HEK293 (cell line): Measurements from ENCODE around the gene LRFN3.

Experiments
- ZBTB20 ChIP-seq: fragments of 450-650 bp; formaldehyde crosslinking; IDR thresholded peaks from 2 replicates; pipeline ENCODE4 v1.5.1; 2016; ENCODE audit warnings: missing biosample characterization, missing genetic modification characterization
- ZEB2 ChIP-seq: fragments of 450-650 bp; formaldehyde crosslinking; IDR thresholded peaks from 2 replicates; pipeline ENCODE4 v1.5.1; 2016; ENCODE audit warnings: missing biosample characterization, missing genetic modification characterization
- ZNF132 ChIP-seq: fragments of 450-650 bp; formaldehyde crosslinking; IDR thresholded peaks from 2 replicates; pipeline ENCODE4 v1.5.1; 2017; ENCODE audit warnings: missing biosample characterization, missing genetic modification characterization, borderline replicate concordance
- ZNF266 ChIP-seq: fragments of 450-650 bp; formaldehyde crosslinking; IDR thresholded peaks from 2 replicates; pipeline ENCODE4 v1.5.1; 2016; ENCODE audit warnings: missing biosample characterization, missing genetic modification characterization, low read depth
- ZNF366 ChIP-seq: fragments of 450-650 bp; formaldehyde crosslinking; conservative IDR thresholded peaks from 2 replicates; pipeline ENCODE4 v1.5.1; 2016; ENCODE audit warnings: missing biosample characterization, missing genetic modification characterization
- ZNF629 ChIP-seq: fragments of 450-650 bp; formaldehyde crosslinking; IDR thresholded peaks from 2 replicates; pipeline ENCODE4 v1.5.1; 2017; ENCODE audit warnings: missing biosample characterization, missing genetic modification characterization

DNA sequence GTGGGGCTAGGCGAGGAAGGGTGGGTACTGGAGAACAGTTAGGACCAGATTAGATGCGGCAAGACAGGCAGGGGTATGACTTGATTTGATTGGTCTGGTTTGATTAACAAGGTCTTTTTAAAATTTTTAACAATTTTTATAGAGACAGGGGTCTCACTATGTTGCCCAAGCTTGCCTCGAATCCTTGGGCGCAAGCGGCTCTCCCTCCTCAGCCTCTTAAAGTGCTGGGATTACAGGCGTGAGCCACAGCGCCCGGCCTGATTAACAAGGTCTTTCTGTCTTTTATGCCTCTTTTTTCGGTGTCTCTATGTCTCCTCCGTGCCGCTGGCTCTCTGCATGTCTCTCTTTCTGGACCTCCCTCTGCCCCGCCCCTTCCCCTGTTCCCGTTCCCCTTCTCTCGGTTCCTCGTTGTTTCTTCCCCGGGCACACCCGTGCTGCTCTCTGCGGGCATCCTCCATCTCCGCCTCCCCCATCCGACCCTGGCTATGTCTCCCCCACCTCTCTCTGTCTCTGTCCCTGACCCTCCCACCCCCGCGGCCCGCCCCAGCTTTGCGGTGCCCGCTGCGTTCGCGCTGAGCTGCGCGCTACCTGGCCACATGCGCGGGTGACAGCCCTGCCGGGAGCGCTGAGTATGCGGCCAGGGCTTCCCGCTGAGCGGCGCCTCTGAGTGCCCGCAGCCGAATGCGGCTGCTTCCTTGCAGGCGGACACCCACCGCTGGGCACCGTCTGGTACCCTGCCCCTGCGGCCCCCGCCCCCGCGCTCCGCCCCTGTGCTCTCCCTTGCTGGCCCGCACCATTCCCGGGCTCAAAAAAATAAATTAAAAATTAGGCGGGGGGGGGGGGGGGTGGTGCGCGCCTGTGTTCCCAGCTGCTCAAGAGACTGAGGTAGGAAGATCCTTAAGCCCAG lies 50.7 kb downstream of the LRFN3 start:
- TF ChIP-seq ZBTB20 (tag by site-specific recombination) = peak; percentile 95
- peak; percentile 85 for TF ChIP-seq ZEB2 (tag by site-specific recombination)
- no peak for TF ChIP-seq ZNF132 (tag by site-specific recombination)
- TF ChIP-seq ZNF366 (tag by site-specific recombination) = peak; percentile 86
- peak; percentile 64; the same call in 1 of the 2 replicates for TF ChIP-seq ZNF266 (tag by site-specific recombination)
- peak; percentile 19 for TF ChIP-seq ZNF629 (tag by site-specific recombination)
